HEK293 (cell line): ENCODE results near the gene ZNF532.

Experiments used
- CTCF ChIA-PET: fragments of 350-600 bp; formaldehyde crosslinking; extraction: SDS; loops from one replicate; lab custom pipeline; 2021; ENCODE audit warnings: antibody characterized with exemption; lab: Yijun Ruan, JAX
- POLR2A ChIA-PET: fragments of 300-600 bp; formaldehyde crosslinking; extraction: SDS; loops from one replicate; lab custom pipeline; 2020; ENCODE audit warnings: antibody characterized with exemption, inconsistent platforms; lab: Yijun Ruan, JAX
- H3K27ac ChIP-seq: fragments of 200-500 bp; sonication (Bioruptor generic); 2 replicates; pipeline ENCODE4 v1.5.1; 2014; ENCODE audit warnings: low read depth, low read length, control low read depth, inconsistent platforms; ENCODE audit errors: extremely low read depth
- H3K36me3 ChIP-seq, 2 experiments: fragments of 200-500 bp in 1 of 2; sonication (Bioruptor generic) in 1 of 2; 1 replicate in 1 of 2; 2 replicates in 1 of 2; pipeline ENCODE4 v1.5.1; 2014 to 2017; ENCODE audit warnings: inconsistent platforms in 2 of 2, low read length in 2 of 2; ENCODE audit not compliant: control insufficient read depth in 2 of 2, insufficient read depth in 1 of 2
- H3K4me1 ChIP-seq: fragments of 200-500 bp; sonication (Bioruptor generic); 2 replicates; pipeline ENCODE4 v1.5.1; 2014; ENCODE audit warnings: mild to moderate bottlenecking, low read length, inconsistent platforms; ENCODE audit not compliant: control insufficient read depth, insufficient read depth
- H3K4me3 ChIP-seq: 2 replicates; pipeline ENCODE4 v1.5.1; 2011; ENCODE audit warnings: low read depth, mild to moderate bottlenecking, control low read depth, low read length, moderate library complexity
- H3K9me3 ChIP-seq: fragments of 200-500 bp; sonication (Bioruptor generic); 2 replicates; pipeline ENCODE4 v1.5.1; 2014; ENCODE audit warnings: low read depth, low read length, inconsistent platforms; ENCODE audit not compliant: control insufficient read depth, insufficient read depth
- ATF2 ChIP-seq: fragments of 450-650 bp; formaldehyde crosslinking; IDR thresholded peaks from 2 replicates; pipeline ENCODE4 v1.5.1; 2016; ENCODE audit warnings: missing biosample characterization, missing genetic modification characterization, low read depth
- BCL11B ChIP-seq: fragments of 450-650 bp; formaldehyde crosslinking; IDR thresholded peaks from 2 replicates; pipeline ENCODE4 v1.5.1; 2016; ENCODE audit warnings: low read depth, missing biosample characterization, missing genetic modification characterization
- CTCF ChIP-seq: fragments of 450-650 bp; formaldehyde crosslinking; IDR thresholded peaks from 2 replicates; pipeline ENCODE4 v1.5.1; 2016; ENCODE audit warnings: missing biosample characterization, missing genetic modification characterization
- OSR2 ChIP-seq: fragments of 450-650 bp; formaldehyde crosslinking; IDR thresholded peaks from 2 replicates; pipeline ENCODE4 v1.5.1; 2016; ENCODE audit warnings: missing biosample characterization, missing genetic modification characterization
- SCRT2 ChIP-seq: fragments of 450-650 bp; formaldehyde crosslinking; IDR thresholded peaks from 2 replicates; pipeline ENCODE4 v1.5.1; 2016; ENCODE audit warnings: missing biosample characterization, missing genetic modification characterization
- TSHZ1 ChIP-seq: fragments of 450-650 bp; formaldehyde crosslinking; IDR thresholded peaks from 2 replicates; pipeline ENCODE4 v1.5.1; 2016; ENCODE audit warnings: missing biosample characterization, missing genetic modification characterization, borderline replicate concordance
- ZBTB8A ChIP-seq: fragments of 450-650 bp; formaldehyde crosslinking; IDR thresholded peaks from 2 replicates; pipeline ENCODE4 v1.5.1; 2016; ENCODE audit warnings: missing biosample characterization, missing genetic modification characterization
- ZFP41 ChIP-seq: fragments of 450-650 bp; formaldehyde crosslinking; IDR thresholded peaks from 2 replicates; pipeline ENCODE4 v1.5.1; 2016; ENCODE audit warnings: missing biosample characterization, missing genetic modification characterization, borderline replicate concordance
- ZNF121 ChIP-seq: fragments of 450-650 bp; formaldehyde crosslinking; IDR thresholded peaks from 2 replicates; pipeline ENCODE4 v1.5.1; 2016; ENCODE audit warnings: missing biosample characterization, missing genetic modification characterization
- ZNF140 ChIP-seq: fragments of 450-650 bp; formaldehyde crosslinking; IDR thresholded peaks from 2 replicates; pipeline ENCODE4 v1.5.1; 2016; ENCODE audit warnings: missing biosample characterization, missing genetic modification characterization
- ZNF157 ChIP-seq: fragments of 450-650 bp; formaldehyde crosslinking; IDR thresholded peaks from 2 replicates; pipeline ENCODE4 v1.5.1; 2016; ENCODE audit warnings: missing biosample characterization, missing genetic modification characterization
- ZNF16 ChIP-seq: fragments of 450-650 bp; formaldehyde crosslinking; IDR thresholded peaks from 2 replicates; pipeline ENCODE4 v1.5.1; 2016; ENCODE audit warnings: low read depth, missing biosample characterization, missing genetic modification characterization
- ZNF175 ChIP-seq: fragments of 450-650 bp; formaldehyde crosslinking; IDR thresholded peaks from 2 replicates; pipeline ENCODE4 v1.5.1; 2016; ENCODE audit warnings: missing biosample characterization, missing genetic modification characterization
- ZNF223 ChIP-seq: fragments of 450-650 bp; formaldehyde crosslinking; IDR thresholded peaks from 2 replicates; pipeline ENCODE4 v1.5.1; 2016; ENCODE audit warnings: missing biosample characterization, missing genetic modification characterization
- ZNF23 ChIP-seq: fragments of 450-650 bp; formaldehyde crosslinking; IDR thresholded peaks from 2 replicates; pipeline ENCODE4 v1.5.1; 2016; ENCODE audit warnings: missing biosample characterization, missing genetic modification characterization, borderline replicate concordance
- ZNF311 ChIP-seq: fragments of 450-650 bp; formaldehyde crosslinking; IDR thresholded peaks from 2 replicates; pipeline ENCODE4 v1.5.1; 2017; ENCODE audit warnings: missing biosample characterization, missing genetic modification characterization, borderline replicate concordance
- ZNF350 ChIP-seq: fragments of 450-650 bp; formaldehyde crosslinking; IDR thresholded peaks from 2 replicates; pipeline ENCODE4 v1.5.0; 2017; ENCODE audit warnings: missing biosample characterization, mild to moderate bottlenecking, missing genetic modification characterization
- ZNF416 ChIP-seq: fragments of 450-650 bp; formaldehyde crosslinking; IDR thresholded peaks from 2 replicates; pipeline ENCODE4 v1.5.1; 2016; ENCODE audit warnings: missing biosample characterization, missing genetic modification characterization
- ZNF473 ChIP-seq: fragments of 450-650 bp; formaldehyde crosslinking; IDR thresholded peaks from 2 replicates; pipeline ENCODE4 v1.5.1; 2017; ENCODE audit warnings: missing biosample characterization, missing genetic modification characterization
- ZNF521 ChIP-seq: fragments of 450-650 bp; formaldehyde crosslinking; IDR thresholded peaks from 2 replicates; pipeline ENCODE4 v1.5.1; 2017; ENCODE audit warnings: missing biosample characterization, mild to moderate bottlenecking, missing genetic modification characterization
- ZNF530 ChIP-seq: fragments of 450-650 bp; formaldehyde crosslinking; IDR thresholded peaks from 2 replicates; pipeline ENCODE4 v1.5.1; 2016; ENCODE audit warnings: low read depth, missing biosample characterization, missing genetic modification characterization
- ZNF600 ChIP-seq: fragments of 450-650 bp; formaldehyde crosslinking; IDR thresholded peaks from 2 replicates; pipeline ENCODE4 v1.5.1; 2016; ENCODE audit warnings: missing biosample characterization, missing genetic modification characterization
- ZNF658 ChIP-seq: fragments of 450-650 bp; formaldehyde crosslinking; IDR thresholded peaks from 2 replicates; pipeline ENCODE4; 2016; ENCODE audit warnings: missing biosample characterization, missing genetic modification characterization
- ZSCAN23 ChIP-seq: fragments of 450-650 bp; formaldehyde crosslinking; IDR thresholded peaks from 2 replicates; pipeline ENCODE4 v1.5.1; 2016; ENCODE audit warnings: missing biosample characterization, missing genetic modification characterization

The ZNF532 gene

GRCh38 chr18:59033974-59034373, 169.3 kb downstream of the ZNF532 start:
- no peaks in the 10 kb centered on the region for H3K4me1 ChIP-seq
- H3K4me3 ChIP-seq, result no peak overlapping the region
- TF ChIP-seq ZBTB8A (tag by site-specific recombination) (no peak), ZFP41 (tag by site-specific recombination) (no peak), ZNF157 (tag by site-specific recombination) (no peak), ZNF23 (tag by site-specific recombination) (no peak), ZNF350 (tag by site-specific recombination) (no peak)
- H3K27ac ChIP-seq, result no peak overlapping the region
- H3K9me3 ChIP-seq, result no peaks in the 10 kb centered on the region
- CTCF ChIA-PET, result interaction anchor here (0.6 to 1.3 kb wide), 2 partner anchors 23 to 389 kb away, joined by 3 to 4 read pairs; no protein-coding TSS in a partner anchor
- no peaks in the 10 kb centered on the region for H3K36me3 ChIP-seq
- POLR2A ChIA-PET, result no interaction called here

- POLR2A ChIA-PET, result no interaction called here
- TF ChIP-seq ZNF311 (tag by site-specific recombination) (no peak), ZNF600 (no peak), ZNF521 (tag by site-specific recombination) (no peak), ZNF473 (tag by site-specific recombination) (no peak), ZNF16 (tag by site-specific recombination) (no peak), ZNF140 (tag by site-specific recombination) (no peak), CTCF (tag by site-specific recombination) (no peak), SCRT2 (no peak), ZNF175 (tag by site-specific recombination) (no peak), ZNF121 (tag by site-specific recombination) (no peak), ZNF658 (no peak), ATF2 (tag by site-specific recombination) (no peak), BCL11B (tag by site-specific recombination) (no peak), OSR2 (no peak), TSHZ1 (tag by site-specific recombination) (no peak), ZNF416 (tag by site-specific recombination) (no peak), ZSCAN23 (tag by site-specific recombination) (no peak), ZNF530 (tag by site-specific recombination) (no peak), ZNF223 (no peak)
- TF ChIP-seq, all 188 proteins: peak for 0
- Histone ChIP-seq H3K4me3 (no peak overlapping the region), H3K9me3 (no peaks in the 10 kb centered on the region), H3K36me3 (no peaks in the 10 kb centered on the region), H3K4me1 (no peaks in the 10 kb centered on the region), H3K27ac (no peak overlapping the region)
- CTCF ChIA-PET, result no interaction called here
These were observed 170.9 kb downstream of the ZNF532 start for GRCh38 chr18:59035591-59035990.
